GM18508 (cell line): Measurements from ENCODE around the gene SH2D1B.

Experiments used
- ATAC-seq: cut with Tn5 transposase; IDR thresholded peaks from one replicate; pipeline ENCODE4 v1.9.1; 2021; ENCODE audit warnings: moderate number of reproducible peaks; ENCODE audit not compliant: insufficient read depth, unreplicated experiment

SH2D1B gene

DNA sequence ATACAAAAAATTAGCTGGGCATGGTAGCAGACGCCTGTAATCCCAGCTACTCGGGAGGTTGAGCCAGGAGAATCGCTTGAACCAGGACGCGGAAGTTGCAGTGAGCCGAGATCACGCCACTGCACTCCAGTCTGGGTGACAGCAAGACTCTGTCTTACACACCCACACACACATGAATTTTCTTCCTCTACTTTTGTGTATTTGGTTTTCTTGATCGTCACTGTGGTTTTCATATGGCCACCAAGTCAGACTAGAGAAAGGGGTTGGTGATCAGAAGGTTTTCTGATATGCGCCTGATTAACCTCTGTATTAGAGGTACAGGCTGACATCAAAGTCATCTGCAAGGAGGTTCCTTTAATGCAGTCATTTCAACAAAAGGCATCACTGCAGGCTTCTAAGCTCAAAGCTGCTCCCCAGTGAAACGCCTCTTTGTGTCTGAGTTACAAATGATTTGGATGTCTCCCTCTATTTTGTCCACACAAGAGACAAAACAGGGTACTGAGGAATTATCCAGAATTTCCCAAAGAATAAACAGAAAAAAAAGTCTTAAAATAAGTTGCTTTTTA, 11.1 kb downstream of the SH2D1B start:
- no peak for ATAC-seq

DNA sequence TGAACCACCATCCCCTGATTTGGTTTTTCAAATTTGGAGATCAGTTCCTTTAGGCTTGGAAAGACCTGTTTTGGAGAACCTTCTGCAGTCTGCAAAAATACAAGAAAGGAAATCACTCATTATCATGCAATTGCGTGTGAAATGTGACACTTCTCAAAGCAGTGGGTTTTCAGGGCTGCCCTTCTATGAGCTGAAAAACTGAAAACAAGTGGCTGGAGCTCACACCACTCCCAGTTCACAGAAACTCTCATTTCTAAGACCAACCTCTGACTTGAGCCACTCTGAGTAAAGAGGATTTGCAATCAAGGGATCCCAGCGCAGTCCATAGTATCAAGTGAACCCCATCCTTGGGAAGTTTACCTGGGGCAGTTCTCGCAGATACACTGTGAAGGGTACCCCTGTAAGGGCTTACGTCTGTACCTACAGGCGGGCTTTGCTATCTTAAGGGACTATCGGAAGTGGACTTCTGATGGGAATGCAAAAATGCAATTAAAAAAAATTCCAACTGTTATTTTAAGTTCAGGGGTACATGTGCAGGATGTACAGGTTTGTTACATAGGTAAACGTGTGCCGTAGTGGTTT, 12.8 kb downstream of the SH2D1B start:
- ATAC-seq = no peak

- no peak for ATAC-seq
Observed at GRCh38 chr1:162397943-162398560, 13.9 kb downstream of the SH2D1B start.

GRCh38 chr1:162397039-162397448, 14.9 kb downstream of the SH2D1B start:
- ATAC-seq = no peak

DNA sequence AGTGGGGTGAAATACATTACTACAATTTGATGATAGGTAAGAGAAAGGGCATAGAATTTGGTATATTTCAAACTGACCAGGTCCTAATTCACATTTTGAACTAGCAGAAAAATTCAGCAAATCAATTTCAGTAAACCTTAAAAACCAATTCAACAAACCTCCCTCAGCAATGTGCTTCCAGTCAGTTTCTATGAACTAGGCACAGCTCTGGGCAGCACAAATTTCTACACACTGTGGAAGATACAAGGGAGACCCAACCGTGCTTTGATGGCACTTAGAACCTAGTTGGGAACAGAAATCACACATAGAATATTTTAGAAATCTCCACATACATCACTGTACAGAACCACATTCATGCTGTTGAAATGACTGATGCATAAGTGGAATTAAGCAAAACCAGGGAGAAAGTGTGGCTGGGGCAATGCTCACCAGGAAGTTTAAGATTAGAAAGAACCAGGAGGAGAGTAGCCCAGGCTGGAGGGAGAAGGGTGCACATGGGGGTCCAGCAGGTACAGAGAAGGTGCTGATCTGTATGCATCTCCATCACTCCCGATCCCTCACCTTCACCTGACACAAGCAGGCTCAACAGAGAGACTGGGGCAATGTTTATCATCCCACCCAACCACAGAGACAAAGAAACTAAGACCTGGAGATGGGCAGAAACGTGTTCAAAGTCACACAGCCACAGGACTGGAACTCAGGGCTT, 15.6 kb downstream of the SH2D1B start:
- no peak for ATAC-seq

GRCh38 chr1:162391790-162392563, 20.0 kb downstream of the SH2D1B start:
- no peak for ATAC-seq

DNA sequence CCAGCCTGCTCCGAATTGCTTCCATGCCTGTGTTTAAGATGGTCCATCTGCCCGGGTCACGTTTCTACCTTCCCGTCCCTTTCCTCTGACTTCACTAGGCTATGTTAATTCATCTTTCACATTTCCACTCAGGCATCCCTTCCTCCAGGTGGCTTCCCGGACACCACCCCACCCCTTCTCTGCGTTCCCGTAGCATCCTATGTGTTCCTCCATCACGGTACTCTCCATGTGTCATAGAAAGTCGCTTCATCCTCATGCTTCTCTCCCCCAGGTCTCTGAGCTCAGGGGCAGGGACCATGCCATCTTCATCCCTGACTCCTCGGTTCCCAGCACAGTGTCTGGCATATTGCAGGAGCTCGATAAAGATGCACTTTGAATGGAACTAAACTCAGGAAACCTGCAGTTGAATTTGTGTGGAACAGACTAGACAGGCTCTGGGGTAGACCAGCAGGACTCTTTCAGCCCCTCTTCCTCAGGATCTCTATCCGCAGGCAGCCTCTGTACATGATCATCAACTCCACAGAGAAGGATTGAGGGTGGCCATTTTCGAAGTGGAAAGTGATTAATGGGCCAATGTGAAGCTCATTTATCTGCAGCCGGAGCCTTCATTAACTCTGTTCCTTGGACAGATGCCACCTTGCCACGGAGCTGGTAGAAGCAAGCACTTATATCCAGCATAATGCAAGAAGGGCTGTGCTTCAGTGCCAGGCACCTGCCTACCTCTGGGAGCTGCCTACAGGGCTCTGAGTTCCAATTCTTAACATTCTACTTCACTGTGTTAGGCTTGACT, 21.3 kb downstream of the SH2D1B start:
- no peak for ATAC-seq

GRCh38 chr1:162389971-162390370, 22.0 kb downstream of the SH2D1B start:
- ATAC-seq = no peak

DNA sequence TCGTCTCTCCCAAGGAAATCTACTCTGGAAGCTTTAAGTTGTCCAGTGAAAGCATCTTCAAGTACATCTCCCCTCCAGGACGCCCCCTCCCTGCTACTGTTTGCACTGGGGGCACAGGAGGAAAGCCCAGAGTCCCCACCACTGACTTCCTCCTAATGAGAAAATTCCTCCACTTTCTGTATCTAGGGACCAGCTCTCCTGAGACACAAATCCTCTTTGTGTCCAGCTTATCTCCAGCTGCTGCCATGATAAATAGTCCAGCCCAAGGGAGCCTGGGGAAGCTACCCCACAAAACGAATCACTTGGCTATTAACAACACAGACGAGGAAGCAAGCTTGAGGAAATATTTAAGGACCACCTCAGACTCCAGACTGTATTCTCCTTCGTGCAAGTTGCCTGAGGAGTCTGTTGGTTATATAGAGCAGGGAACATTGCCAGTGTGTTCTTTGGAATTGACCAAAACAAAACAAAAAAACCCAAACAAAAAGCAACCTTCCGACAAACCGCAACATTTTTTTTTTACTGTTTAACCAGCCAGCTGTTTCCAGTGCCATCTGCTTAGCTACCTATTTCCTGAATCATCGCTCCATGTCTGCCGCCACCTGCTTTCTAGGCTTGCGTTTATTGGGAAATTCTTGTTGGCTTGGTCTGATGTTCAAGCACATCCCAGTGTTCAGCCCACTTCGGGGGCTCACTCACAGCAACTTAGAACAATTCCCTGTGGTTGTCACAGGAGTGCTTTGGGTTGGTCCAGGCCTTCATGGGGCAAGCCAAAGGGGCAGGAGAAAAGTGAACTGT, 22.7 kb downstream of the SH2D1B start:
- no peak for ATAC-seq

- ATAC-seq = no peak
Observed at GRCh38 chr1:162388615-162389014, 23.3 kb downstream of the SH2D1B start.

GRCh38 chr1:162388083-162388594, 23.8 kb downstream of the SH2D1B start:
- ATAC-seq = no peak

- no peak for ATAC-seq
Observed at GRCh38 chr1:162387226-162388082, 24.5 kb downstream of the SH2D1B start.

- no peak for ATAC-seq
Observed at GRCh38 chr1:162386292-162387225, 25.4 kb downstream of the SH2D1B start.

GRCh38 chr1:162385702-162386101, 26.2 kb downstream of the SH2D1B start:
- ATAC-seq = no peak

DNA sequence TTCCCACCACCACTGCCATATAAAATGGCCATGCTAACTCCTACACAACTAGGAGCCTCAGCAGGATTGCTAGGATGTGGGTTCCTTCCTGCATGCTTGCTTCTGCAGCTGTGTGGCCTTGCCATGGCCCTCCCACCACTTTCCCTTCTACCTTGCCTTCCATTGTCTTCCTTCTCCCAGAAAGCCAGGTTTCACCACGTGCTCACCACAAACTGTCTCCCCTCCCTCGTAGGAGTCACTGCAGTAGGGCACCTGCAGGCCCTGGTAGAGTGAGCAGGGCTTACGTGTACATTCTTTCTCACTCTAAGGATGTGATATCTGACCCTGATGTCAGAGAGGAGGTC, 26.7 kb downstream of the SH2D1B start:
- no peak for ATAC-seq

- ATAC-seq = no peak
Observed at GRCh38 chr1:162384601-162385279, 27.2 kb downstream of the SH2D1B start.

GRCh38 chr1:162384116-162384515, 27.8 kb downstream of the SH2D1B start:
- ATAC-seq = no peak
